ENCODE results near the gene HMGB2. TPM values are rescaled to one million over a fixed set of nuclear protein-coding genes. Genes with fewer than 3 reads are reported as not detected.
A peak's percentile ranks its signal among the peaks of the same experiment; 100 is the strongest.

Gene HMGB2
- total RNA-seq, result 43.4 TPM
- long read RNA-seq, transcript HMGB2-201 (5 exons, 1,889 nt), result major isoform, 15 of 16 reads
- long read RNA-seq, partial matches to known transcripts, result 0 of 16 reads
- long read RNA-seq, other reads (novel, unspliced or antisense), result 1 of 16 reads

GRCh38 chr4:173334085-173334890, at the start of gene HMGB2:
Gene HMGB2 (minus strand): TSS chr4:173334358. CDS start chr4:173333649, 709 bp downstream.
- TF ChIP-seq CTCF (IDR thresholded peaks at IDR 0.05), result no peak
- peak; percentile 96 for ATAC-seq
- peak within 1 kb of the TSS; percentile 82 for H3K4me3 ChIP-seq
- no peaks in the 10 kb centered on the region for H3K27me3 ChIP-seq
- no peaks in the 10 kb centered on the region for H3K9me3 ChIP-seq
- peak within 1 kb of the TSS; percentile 99 for H3K27ac ChIP-seq
- intact Hi-C loops (cut with DNase I), result no loop called here
- H3K36me3 ChIP-seq, result peaks cover 32% of the 10 kb centered on the region
- H3K4me1 ChIP-seq, result peaks cover 21% of the 10 kb centered on the region
- peak; percentile 100 for DNase-seq

- Histone ChIP-seq H3K36me3 (no peaks in the 10 kb centered on the region), H3K27ac (no peak overlapping the region), H3K4me1 (no peaks in the 10 kb centered on the region), H3K27me3 (no peaks in the 10 kb centered on the region), H3K4me3 (no peak overlapping the region), H3K9me3 (no peaks in the 10 kb centered on the region)
- no peak for TF ChIP-seq CTCF (IDR thresholded peaks at IDR 0.05)
- DNase-seq, result no peak
- intact Hi-C loops (cut with DNase I), result no loop called here
- ATAC-seq, result no peak
Measured at GRCh38 chr4:173382349-173382748, 48.2 kb upstream of the HMGB2 start.

- Histone ChIP-seq H3K27ac (no peak overlapping the region), H3K4me1 (no peaks in the 10 kb centered on the region), H3K36me3 (peaks cover 6% of the 10 kb centered on the region), H3K27me3 (no peaks in the 10 kb centered on the region), H3K4me3 (no peak overlapping the region), H3K9me3 (no peaks in the 10 kb centered on the region)
- DNase-seq, result no peak
- no peak for TF ChIP-seq CTCF (IDR thresholded peaks at IDR 0.05)
- intact Hi-C loops (cut with DNase I), result no loop called here
- ATAC-seq, result no peak
Measured at GRCh38 chr4:173381610-173382009, 47.5 kb upstream of the HMGB2 start.

DNA sequence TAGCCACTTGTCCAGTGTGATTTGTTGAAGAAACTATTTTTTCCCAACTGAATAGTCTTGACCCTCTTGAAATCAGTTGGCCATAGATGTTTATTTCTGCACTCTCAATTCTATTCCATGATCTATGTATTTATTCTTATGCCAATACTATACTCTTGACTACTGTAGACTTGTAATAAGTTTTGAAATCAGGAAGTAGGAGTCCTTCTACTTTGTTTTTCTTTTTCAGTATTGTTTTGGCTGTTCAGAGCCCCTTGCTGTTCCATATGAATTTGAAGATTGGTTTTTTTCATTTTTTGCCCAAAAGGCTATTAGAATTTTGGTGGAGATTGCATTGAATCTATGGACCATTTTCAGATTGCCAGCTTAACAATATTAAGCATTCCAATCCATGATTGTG, 46.8 kb upstream of the HMGB2 start:
- no peaks in the 10 kb centered on the region for H3K27me3 ChIP-seq
- peaks cover 6% of the 10 kb centered on the region for H3K36me3 ChIP-seq
- no peak overlapping the region for H3K4me3 ChIP-seq
- ATAC-seq (no peak), DNase-seq (no peak)
- no peak overlapping the region for H3K27ac ChIP-seq
- no peaks in the 10 kb centered on the region for H3K4me1 ChIP-seq
- H3K9me3 ChIP-seq, result no peaks in the 10 kb centered on the region
- intact Hi-C loops (cut with DNase I), result no loop called here
- no peak for TF ChIP-seq CTCF (IDR thresholded peaks at IDR 0.05)

DNA sequence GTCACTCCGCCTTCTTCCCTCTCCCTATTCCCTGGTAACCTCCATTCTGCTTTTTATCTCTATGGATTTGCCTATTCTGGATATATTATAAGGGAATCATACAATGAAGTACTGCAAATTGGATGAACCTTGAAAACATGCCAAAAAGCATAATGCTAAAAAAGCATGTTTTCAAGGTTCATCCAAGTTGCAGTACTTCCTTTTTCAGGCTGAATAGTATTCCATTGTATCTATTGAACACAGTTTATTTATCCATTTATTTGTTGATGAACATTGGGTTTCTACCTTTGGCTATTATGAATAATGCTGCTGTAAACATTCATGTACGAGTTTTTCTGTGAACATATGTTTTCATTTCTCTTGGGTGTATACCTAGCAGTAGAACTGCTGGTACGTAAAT, 45.8 kb upstream of the HMGB2 start:
- Histone ChIP-seq H3K4me3 (no peak overlapping the region), H3K4me1 (no peaks in the 10 kb centered on the region), H3K9me3 (no peaks in the 10 kb centered on the region), H3K36me3 (peaks cover 6% of the 10 kb centered on the region), H3K27ac (no peak overlapping the region), H3K27me3 (no peaks in the 10 kb centered on the region)
- TF ChIP-seq CTCF (IDR thresholded peaks at IDR 0.05), result no peak
- ATAC-seq, result no peak
- intact Hi-C loops (cut with DNase I), result no loop called here
- DNase-seq, result no peak
